ENCODE data around the gene TBC1D19. TPM values are rescaled to one million over a fixed set of nuclear protein-coding genes. Genes with fewer than 3 reads are reported as not detected.

The TBC1D19 gene
- total and polyA plus RNA-seq, 2 of the 4 experiments (the other 2 are of a cell fraction), result 9.9 to 17.6 TPM

GRCh38 chr4:26709246-26709645, 125.4 kb downstream of the TBC1D19 start:
- Histone ChIP-seq H4K91ac (ENCODE audit: insufficient read depth, low read depth, low read length) (no peak overlapping the region), H3K9me3 (ENCODE audit: control insufficient read depth, insufficient read depth, low read length) (no peaks in the 10 kb centered on the region), H3K27me3 (ENCODE audit: control insufficient read depth, insufficient read depth, low read length) (no peaks in the 10 kb centered on the region), H2BK120ac (ENCODE audit: low read depth, low read length) (no peak overlapping the region), H3K27ac (ENCODE audit: insufficient read depth, low read length) (no peak overlapping the region), H2AK9ac (replicated peaks; ENCODE audit: low read depth, low read length, poor library complexity) (no peak overlapping the region), H3K4me2 (ENCODE audit: low read depth, low read length) (no peak overlapping the region), H3K4me1 (ENCODE audit: control insufficient read depth, insufficient read depth, low read length) (no peaks in the 10 kb centered on the region), H3K23ac (ENCODE audit: low read depth, low read length) (no peak overlapping the region), H2BK5ac (ENCODE audit: low read depth, low read length, poor library complexity, severe bottlenecking) (no peak overlapping the region), H3K4me3 (ENCODE audit: insufficient read depth, low read depth, low read length) (no peak overlapping the region), H4K20me1 (ENCODE audit: insufficient read depth, low read length) (no peaks in the 10 kb centered on the region), H3K14ac (replicated peaks; ENCODE audit: low read depth, low read length) (no peak overlapping the region), H4K8ac (ENCODE audit: low read depth in 2 of 2, low read length in 2 of 2) (no peak overlapping the region), H3K9me1 (ENCODE audit: insufficient read depth, low read length) (no peaks in the 10 kb centered on the region), H2AK5ac (ENCODE audit: low read depth, low read length) (no peak overlapping the region), H3K79me1 (ENCODE audit: low read depth in 1 of 2, low read length in 2 of 2) (no peaks in the 10 kb centered on the region; a peak in 1 of 4 replicates), H2AFZ (replicated peaks; ENCODE audit: low read length, poor library complexity) (no peak overlapping the region), H3K36me3 (ENCODE audit: control insufficient read depth, insufficient read depth, low read length) (no peaks in the 10 kb centered on the region), H3K56ac (ENCODE audit: extremely low read depth, insufficient read depth, low read length) (no peak overlapping the region), H3K9ac (ENCODE audit: low read depth, low read length) (no peak overlapping the region), H2BK15ac (ENCODE audit: low read depth, low read length) (no peak overlapping the region), H3K18ac (ENCODE audit: low read depth, low read length) (no peak overlapping the region), H2BK20ac (ENCODE audit: low read depth, low read length) (no peak overlapping the region), H4K5ac (ENCODE audit: low read depth, low read length) (no peak overlapping the region), H3K4ac (ENCODE audit: low read depth, low read length) (no peak overlapping the region)
- in situ Hi-C loops (cut with MboI; ENCODE audit: low sequenced_read_pairs) (no loop called here), intact Hi-C loops (cut with micrococcal nuclease) (no loop called here), dilution Hi-C loops (cut with HindIII; ENCODE audit: low sequenced_read_pairs, unreplicated experiment) (no loop called here)
- ChIA-PET POLR2A (ENCODE audit: unreplicated experiment) (no interaction called here), CTCF (no interaction called here)
- ATAC-seq (ENCODE audit: low read depth) (no peak), DNase-seq (no peak)
- no CpG with 5 or more reads among the region's 2 CpGs for WGBS, 2 experiments (ENCODE audit: extremely low coverage in 2 of 2, insufficient read length in 1 of 2)
- BruUV-seq (replicated peaks), result no TSS peak
- TF ChIP-seq MAFK (IDR thresholded peaks at IDR 0.05; ENCODE audit: low read depth, low read length) (no peak), RAD21 (IDR thresholded peaks at IDR 0.05; ENCODE audit: low read length) (no peak), MAZ (IDR thresholded peaks at IDR 0.05; ENCODE audit: borderline replicate concordance, low read depth, low read length) (no peak), POLR2A (IDR thresholded peaks at IDR 0.05; ENCODE audit: low read depth, low read length) (no peak), CEBPB (IDR thresholded peaks at IDR 0.05; ENCODE audit: low read depth, low read length) (no peak), BHLHE40 (IDR thresholded peaks at IDR 0.05; ENCODE audit: low read depth, low read length) (no peak), MXI1 (IDR thresholded peaks at IDR 0.05; ENCODE audit: borderline replicate concordance, low read depth, low read length) (no peak), NFE2L2 (IDR thresholded peaks at IDR 0.05; ENCODE audit: low read depth, low read length) (no peak), FOS (IDR thresholded peaks at IDR 0.05; ENCODE audit: low read depth, low read length) (no peak), SMC3 (IDR thresholded peaks at IDR 0.05; ENCODE audit: low read depth, low read length) (no peak)
- TF ChIP-seq, protein P1, sequence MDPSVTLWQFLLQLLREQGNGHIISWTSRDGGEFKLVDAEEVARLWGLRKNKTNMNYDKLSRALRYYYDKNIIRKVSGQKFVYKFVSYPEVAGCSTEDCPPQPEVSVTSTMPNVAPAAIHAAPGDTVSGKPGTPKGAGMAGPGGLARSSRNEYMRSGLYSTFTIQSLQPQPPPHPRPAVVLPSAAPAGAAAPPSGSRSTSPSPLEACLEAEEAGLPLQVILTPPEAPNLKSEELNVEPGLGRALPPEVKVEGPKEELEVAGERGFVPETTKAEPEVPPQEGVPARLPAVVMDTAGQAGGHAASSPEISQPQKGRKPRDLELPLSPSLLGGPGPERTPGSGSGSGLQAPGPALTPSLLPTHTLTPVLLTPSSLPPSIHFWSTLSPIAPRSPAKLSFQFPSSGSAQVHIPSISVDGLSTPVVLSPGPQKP (IDR thresholded peaks at IDR 0.05; ENCODE audit: borderline replicate concordance, low read depth, low read length), result no peak

Data from IMR-90 (cell line).